ENCODE results near the gene ENKD1.
"Not testable (repeated sequence)": the region's sequence is repeated elsewhere in the genome, so short reads cannot be mapped to it uniquely, and the experiment has no call there.

Gene ENKD1

DNA sequence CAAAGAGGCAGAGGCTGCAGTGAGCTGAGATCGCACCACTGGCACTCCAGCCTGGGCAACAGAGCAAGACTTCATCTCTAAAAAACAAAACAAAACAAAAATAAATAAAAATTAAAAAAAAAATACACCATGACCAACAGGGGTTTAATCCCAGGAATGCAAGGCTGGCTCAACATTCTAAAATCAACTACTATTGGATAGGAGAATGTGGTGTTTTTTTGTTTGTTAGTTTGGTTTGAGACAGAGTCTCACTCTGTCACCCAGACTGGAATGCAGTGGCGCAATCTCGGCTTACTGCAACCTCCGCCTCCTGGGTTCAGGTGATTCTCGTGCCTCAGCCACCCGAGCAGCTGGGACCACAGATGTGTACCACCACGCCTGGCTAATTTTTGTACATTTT is 32.7 kb upstream of the ENKD1 start:
- TF ChIP-seq CTCF (IDR thresholded peaks at IDR 0.05; ENCODE audit: insufficient read depth, low read depth, low read length, missing control alignments), result no peak
- no peak overlapping the region for H3K4me3 ChIP-seq (ENCODE audit: low read depth, low read length)
- DNase-seq (ENCODE audit: low read depth), result no peak

DNA sequence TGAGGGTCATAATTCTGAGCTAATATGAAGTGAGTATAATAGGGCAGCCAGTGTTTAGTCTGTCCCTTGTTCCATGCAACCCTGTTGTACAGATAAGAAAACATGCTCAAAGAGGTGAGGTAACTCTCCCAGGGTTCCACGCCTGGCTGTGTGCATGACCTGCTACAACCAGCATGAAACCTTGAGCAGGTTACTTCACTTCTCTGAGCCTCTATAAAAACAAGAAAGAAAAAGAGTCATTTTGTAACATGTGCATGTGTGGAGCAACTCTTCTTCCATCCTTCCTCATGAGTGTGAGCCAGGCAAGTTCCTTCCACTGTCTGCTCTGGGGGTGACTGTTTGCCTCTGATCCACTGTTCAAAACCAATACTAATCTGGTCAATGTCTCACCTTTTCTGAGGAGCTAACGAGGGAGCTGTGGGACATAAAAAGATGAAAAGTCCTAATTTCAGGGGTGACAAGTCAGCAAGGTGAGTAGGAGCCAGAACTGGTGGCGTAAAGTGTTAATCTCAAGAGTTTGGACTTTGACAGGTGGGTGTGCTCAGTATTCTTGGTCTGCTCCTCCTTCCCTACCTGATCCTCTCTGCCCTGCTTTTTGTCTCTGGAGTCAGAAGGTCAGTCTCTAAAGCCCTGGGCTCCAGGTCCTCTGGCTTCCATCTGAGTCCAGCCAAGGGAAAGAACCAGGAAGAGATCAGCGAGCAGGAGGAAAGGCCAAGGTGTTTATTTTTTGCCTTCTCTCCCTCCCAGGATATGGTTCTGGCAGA is 31.1 kb upstream of the ENKD1 start:
- TF ChIP-seq CTCF (IDR thresholded peaks at IDR 0.05; ENCODE audit: insufficient read depth, low read depth, low read length, missing control alignments), result no peak
- H3K4me3 ChIP-seq (ENCODE audit: low read depth, low read length), result no peak overlapping the region
- no peak for DNase-seq (ENCODE audit: low read depth)

- DNase-seq (ENCODE audit: low read depth), result no peak
- H3K4me3 ChIP-seq (ENCODE audit: low read depth, low read length), result no peak overlapping the region
- no peak for TF ChIP-seq CTCF (IDR thresholded peaks at IDR 0.05; ENCODE audit: insufficient read depth, low read depth, low read length, missing control alignments)
These were observed 28.1 kb upstream of the ENKD1 start for GRCh38 chr16:67694611-67695010.

DNA sequence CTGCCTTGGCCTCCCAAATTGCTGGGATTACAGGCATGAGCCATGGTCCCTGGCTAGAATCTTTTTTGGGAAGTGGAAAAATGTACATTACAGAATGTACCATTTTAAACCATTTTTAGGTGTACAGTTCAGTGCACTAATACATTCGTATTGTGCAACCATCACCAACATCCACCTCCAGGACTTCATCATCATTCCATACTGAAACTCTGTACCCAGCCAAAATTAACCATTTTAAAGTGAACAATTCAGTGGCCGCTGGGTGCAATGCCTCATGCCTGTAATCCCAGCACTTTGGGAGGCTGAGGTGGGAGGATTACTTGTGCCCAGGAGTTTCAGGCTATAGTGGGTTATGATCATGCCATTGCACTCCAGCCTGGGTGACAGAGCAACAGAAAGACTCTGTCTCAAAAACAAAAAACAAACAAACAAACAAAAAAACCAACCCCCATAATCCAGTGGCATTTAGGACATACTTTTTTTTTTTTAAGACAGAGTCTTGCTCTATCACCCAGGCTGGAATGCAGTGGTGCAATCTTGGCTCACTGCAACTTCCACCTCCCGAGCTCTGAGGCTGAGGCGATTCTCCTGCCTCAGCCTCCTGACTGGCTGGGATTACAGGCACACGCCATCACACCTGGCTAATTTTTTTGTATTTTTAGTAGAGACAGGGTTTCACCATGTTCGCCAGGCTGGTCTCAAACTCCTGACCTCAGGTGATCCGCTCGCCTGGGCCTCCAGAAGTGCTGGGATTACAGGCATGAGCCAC is 27.2 kb upstream of the ENKD1 start:
- not testable (repeated sequence) for H3K4me3 ChIP-seq (ENCODE audit: low read depth, low read length); DNase-seq (ENCODE audit: low read depth)

- no peak for TF ChIP-seq CTCF (IDR thresholded peaks at IDR 0.05; ENCODE audit: insufficient read depth, low read depth, low read length, missing control alignments)
- H3K4me3 ChIP-seq (ENCODE audit: low read depth, low read length), result no peak overlapping the region
- DNase-seq (ENCODE audit: low read depth), result no peak
These were observed 19.0 kb upstream of the ENKD1 start for GRCh38 chr16:67685388-67686112.

DNA sequence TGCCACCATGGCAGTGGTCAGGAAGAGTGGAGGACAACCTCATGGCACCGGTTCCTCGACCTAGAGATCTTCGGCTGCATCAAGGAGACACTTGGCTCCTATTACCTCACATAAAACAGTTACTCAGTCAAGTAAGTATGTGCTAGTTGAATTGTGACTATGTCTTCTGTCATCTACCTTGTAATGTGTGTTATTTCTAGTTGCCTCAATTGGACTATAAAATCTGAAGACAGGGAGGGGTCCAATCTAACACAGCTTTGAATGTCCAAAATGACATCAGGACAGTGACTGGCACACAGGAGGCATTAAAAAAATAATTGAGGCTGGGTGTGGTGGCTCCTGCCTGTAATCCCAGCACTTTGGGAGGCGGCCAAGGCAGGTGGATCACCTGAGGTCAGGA is 17.2 kb upstream of the ENKD1 start:
- DNase-seq (ENCODE audit: low read depth), result no peak
- no peak for TF ChIP-seq CTCF (IDR thresholded peaks at IDR 0.05; ENCODE audit: insufficient read depth, low read depth, low read length, missing control alignments)
- H3K4me3 ChIP-seq (ENCODE audit: low read depth, low read length), result no peak overlapping the region
